ENCODE results near the gene EIF1B. TPM values are rescaled to one million over a fixed set of nuclear protein-coding genes. Genes with fewer than 3 reads are reported as not detected.

The EIF1B gene
- polyA plus RNA-seq, 1 donor (not counting 4 experiments of a cell fraction or from before 2014, with no cell fraction given): 23.5 TPM

DNA sequence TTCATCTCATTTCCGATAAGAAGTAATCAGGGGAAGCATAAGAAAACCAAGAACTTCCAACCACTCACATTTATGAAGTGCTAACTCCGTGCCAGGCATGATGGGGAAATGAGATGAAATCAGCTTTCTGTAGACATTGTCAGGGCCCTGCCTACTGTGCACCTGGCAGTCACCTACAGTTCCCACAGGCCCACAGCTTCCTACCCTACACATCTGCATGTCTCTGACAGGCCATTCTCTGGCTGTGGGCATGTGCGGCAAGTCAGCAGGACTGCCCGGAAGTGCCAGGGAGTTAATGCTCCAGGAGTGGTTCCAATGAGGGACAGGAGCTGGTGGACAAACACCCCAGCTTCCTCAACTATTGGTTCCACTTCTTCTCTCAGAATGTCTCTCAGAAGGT lies 24.3 kb downstream of the EIF1B start:
- H3K4me1 ChIP-seq (ENCODE audit: control insufficient read depth, extremely low read depth, insufficient read depth, low read length): peaks cover 23% of the 10 kb centered on the region
- no peaks in the 10 kb centered on the region for H4K20me1 ChIP-seq (ENCODE audit: control insufficient read depth, extremely low read depth, insufficient read depth, low read length)
- no peaks in the 10 kb centered on the region for H3K36me3 ChIP-seq (ENCODE audit: control insufficient read depth in 2 of 2, extremely low read depth in 1 of 2, insufficient read depth in 2 of 2, low read length in 2 of 2)
- DNase-seq (ENCODE audit: low read depth, low spot score): no peak
- H3K4me2 ChIP-seq (ENCODE audit: control insufficient read depth, extremely low read depth, insufficient read depth, low read depth, low read length): no peak overlapping the region
- TF ChIP-seq, protein P1, sequence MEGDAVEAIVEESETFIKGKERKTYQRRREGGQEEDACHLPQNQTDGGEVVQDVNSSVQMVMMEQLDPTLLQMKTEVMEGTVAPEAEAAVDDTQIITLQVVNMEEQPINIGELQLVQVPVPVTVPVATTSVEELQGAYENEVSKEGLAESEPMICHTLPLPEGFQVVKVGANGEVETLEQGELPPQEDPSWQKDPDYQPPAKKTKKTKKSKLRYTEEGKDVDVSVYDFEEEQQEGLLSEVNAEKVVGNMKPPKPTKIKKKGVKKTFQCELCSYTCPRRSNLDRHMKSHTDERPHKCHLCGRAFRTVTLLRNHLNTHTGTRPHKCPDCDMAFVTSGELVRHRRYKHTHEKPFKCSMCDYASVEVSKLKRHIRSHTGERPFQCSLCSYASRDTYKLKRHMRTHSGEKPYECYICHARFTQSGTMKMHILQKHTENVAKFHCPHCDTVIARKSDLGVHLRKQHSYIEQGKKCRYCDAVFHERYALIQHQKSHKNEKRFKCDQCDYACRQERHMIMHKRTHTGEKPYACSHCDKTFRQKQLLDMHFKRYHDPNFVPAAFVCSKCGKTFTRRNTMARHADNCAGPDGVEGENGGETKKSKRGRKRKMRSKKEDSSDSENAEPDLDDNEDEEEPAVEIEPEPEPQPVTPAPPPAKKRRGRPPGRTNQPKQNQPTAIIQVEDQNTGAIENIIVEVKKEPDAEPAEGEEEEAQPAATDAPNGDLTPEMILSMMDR (optimal IDR thresholded peaks at IDR 0.05 in 1 of 3, IDR thresholded peaks at IDR 0.05 in 1 of 3, conservative IDR thresholded peaks at IDR 0.05 in 1 of 3; ENCODE audit: extremely low read depth in 1 of 3, insufficient read depth in 2 of 3, low read length in 3 of 3): no peak
- no peak for TF ChIP-seq EZH2 (IDR thresholded peaks at IDR 0.05; ENCODE audit: low read length)
- H2AFZ ChIP-seq (ENCODE audit: control insufficient read depth, low read length): no peak overlapping the region
- H3K27ac ChIP-seq (ENCODE audit: control insufficient read depth, insufficient read depth, low read length): no peak overlapping the region
- H3K9ac ChIP-seq (ENCODE audit: control insufficient read depth, extremely low read depth, insufficient read depth, low read length): no peak overlapping the region
- H3K27me3 ChIP-seq (ENCODE audit: control insufficient read depth, extremely low read depth, insufficient read depth, low read length): no peaks in the 10 kb centered on the region
- H3K9me1 ChIP-seq (ENCODE audit: control insufficient read depth, extremely low read depth, insufficient read depth, low read length): no peaks in the 10 kb centered on the region
- dilution Hi-C loops (cut with MboI; ENCODE audit: extremely low pct_ligation_motif_present, low sequenced_read_pairs): no loop called here
- H3K9me3 ChIP-seq (ENCODE audit: control insufficient read depth, low read depth, low read length): no peaks in the 10 kb centered on the region
- H3K79me2 ChIP-seq (ENCODE audit: control insufficient read depth, insufficient read depth, low read length): no peaks in the 10 kb centered on the region
- FAIRE-seq: no peak
- no peak overlapping the region for H3K4me3 ChIP-seq (ENCODE audit: control insufficient read depth in 2 of 3, extremely low read depth in 1 of 3, insufficient read depth in 2 of 3, low read depth in 1 of 3, low read length in 3 of 3)

DNA sequence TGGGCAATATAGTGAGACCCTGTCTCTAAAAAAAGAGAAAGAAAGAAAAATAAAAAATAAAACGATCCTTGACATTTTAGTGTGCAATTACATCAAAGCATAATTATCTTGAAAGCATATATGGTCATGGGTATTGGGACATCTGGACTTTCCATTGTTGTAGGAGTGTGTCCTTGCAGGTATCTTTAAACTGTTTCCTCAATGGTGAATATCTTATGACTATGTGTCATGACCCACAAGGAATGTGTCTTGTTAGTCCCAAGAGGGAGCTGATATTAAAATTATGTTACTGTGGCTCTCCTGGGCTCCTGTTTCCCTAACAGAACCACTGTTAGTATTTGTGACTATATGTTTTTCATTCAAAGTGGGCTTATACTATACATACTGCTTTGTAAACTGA lies 26.6 kb downstream of the EIF1B start:
- dilution Hi-C loops (cut with MboI; ENCODE audit: extremely low pct_ligation_motif_present, low sequenced_read_pairs): no loop called here
- DNase-seq (ENCODE audit: low read depth, low spot score): no peak

More for the DNA sequence above, 26.6 kb downstream of the EIF1B start:
- Histone ChIP-seq H3K9ac (ENCODE audit: control insufficient read depth, extremely low read depth, insufficient read depth, low read length) (no peak overlapping the region), H3K27me3 (ENCODE audit: control insufficient read depth, extremely low read depth, insufficient read depth, low read length) (no peaks in the 10 kb centered on the region), H2AFZ (ENCODE audit: control insufficient read depth, low read length) (no peak overlapping the region), H3K27ac (ENCODE audit: control insufficient read depth, insufficient read depth, low read length) (peak overlapping the region; percentile 61), H3K36me3 (ENCODE audit: control insufficient read depth in 2 of 2, extremely low read depth in 1 of 2, insufficient read depth in 2 of 2, low read length in 2 of 2) (no peaks in the 10 kb centered on the region), H3K79me2 (ENCODE audit: control insufficient read depth, insufficient read depth, low read length) (no peaks in the 10 kb centered on the region), H3K4me1 (ENCODE audit: control insufficient read depth, extremely low read depth, insufficient read depth, low read length) (peaks cover 23% of the 10 kb centered on the region), H3K4me3 (ENCODE audit: control insufficient read depth in 2 of 3, extremely low read depth in 1 of 3, insufficient read depth in 2 of 3, low read depth in 1 of 3, low read length in 3 of 3) (no peak overlapping the region), H3K9me1 (ENCODE audit: control insufficient read depth, extremely low read depth, insufficient read depth, low read length) (no peaks in the 10 kb centered on the region), H3K9me3 (ENCODE audit: control insufficient read depth, low read depth, low read length) (no peaks in the 10 kb centered on the region), H4K20me1 (ENCODE audit: control insufficient read depth, extremely low read depth, insufficient read depth, low read length) (no peaks in the 10 kb centered on the region), H3K4me2 (ENCODE audit: control insufficient read depth, extremely low read depth, insufficient read depth, low read depth, low read length) (no peak overlapping the region)
- FAIRE-seq: no peak
- no peak for TF ChIP-seq EZH2 (IDR thresholded peaks at IDR 0.05; ENCODE audit: low read length)
- TF ChIP-seq, protein P1 (optimal IDR thresholded peaks at IDR 0.05 in 1 of 3, IDR thresholded peaks at IDR 0.05 in 1 of 3, conservative IDR thresholded peaks at IDR 0.05 in 1 of 3; ENCODE audit: extremely low read depth in 1 of 3, insufficient read depth in 2 of 3, low read length in 3 of 3): no peak
